ENCODE results near the gene STIL.
"Not testable (repeated sequence)": the region's sequence is repeated elsewhere in the genome, so short reads cannot be mapped to it uniquely, and the experiment has no call there.

Gene STIL

DNA sequence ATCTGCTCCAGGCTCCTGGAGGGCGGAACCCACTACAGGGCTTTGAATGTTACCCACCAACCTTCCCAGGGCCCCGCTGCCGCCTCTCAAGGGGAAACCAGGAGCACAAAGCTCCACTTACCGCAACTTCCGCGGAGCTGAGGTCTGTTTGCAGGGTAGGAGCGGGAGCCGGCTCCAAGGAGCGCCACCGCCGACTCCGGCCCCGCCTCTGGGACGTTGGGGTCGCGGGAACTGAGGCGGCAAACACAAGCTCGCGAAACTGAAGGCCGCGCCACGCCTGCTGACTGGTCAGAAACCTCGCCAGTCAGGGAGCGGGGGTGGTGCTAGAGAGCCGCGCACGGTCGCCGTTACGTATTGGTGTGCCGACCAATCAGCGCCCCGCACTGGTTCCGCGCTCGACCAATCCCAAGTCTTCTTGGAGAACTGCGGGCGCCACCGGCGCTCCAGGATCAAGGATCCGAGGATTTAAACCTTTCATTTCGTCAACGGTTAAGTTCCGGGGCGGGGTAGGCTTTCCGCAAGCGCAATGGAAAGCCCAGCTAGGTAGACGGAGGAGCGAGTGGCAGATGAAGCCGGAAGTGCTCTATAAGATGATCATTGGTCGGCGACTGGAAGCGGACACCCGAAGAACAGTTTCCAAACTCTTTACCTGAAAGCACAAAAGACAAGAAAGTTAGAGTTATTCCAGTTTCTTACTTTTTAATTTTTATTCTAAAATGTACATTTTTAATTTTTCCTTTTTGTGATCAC lies at the start of gene STIL:
Gene STIL (minus strand): TSS at position 233 of the 750 bp plus-strand sequence. CDS start 3,828 bp downstream, outside the sequence.
- DNase-seq, result peak; percentile 99

DNA sequence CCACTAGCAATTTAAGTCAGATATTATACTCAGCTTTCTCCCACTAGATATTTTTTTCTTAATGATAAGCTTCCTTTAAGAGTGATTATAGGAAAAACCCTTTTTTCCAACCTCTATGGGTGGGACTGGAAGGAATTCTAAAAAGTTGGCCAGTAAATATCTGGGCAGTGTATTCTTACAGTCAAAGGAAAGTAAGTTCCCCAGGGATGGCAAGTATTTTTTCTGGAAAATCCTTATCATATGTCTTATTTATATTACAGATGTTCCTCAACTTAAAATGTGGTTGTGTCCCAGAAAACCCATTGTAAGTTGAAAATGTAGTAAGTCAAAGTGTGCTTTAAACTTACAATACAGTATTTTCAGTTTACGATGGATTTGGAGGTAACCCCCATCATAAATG lies 48.9 kb upstream of the STIL start:
- no peak for DNase-seq

DNA sequence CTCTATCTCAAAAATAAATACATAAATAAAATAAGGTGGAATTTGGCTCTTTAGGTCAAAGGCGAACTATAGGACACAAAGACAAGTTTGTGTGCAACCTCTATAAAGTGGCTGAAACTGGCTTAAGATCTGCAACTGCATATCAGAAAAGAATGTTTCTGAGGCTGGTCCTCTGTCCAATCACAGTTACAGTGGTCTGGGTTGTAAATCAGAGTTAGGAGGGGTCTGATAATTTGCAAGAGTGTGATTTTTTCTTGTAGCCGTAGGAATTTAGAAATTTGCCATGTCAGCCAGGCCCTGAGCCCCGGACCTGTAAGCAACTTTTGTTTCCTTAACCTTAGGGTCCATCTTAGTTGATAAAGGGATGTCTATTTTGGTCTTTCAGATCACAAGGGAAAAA lies 47.4 kb upstream of the STIL start:
- DNase-seq, result no peak

DNA sequence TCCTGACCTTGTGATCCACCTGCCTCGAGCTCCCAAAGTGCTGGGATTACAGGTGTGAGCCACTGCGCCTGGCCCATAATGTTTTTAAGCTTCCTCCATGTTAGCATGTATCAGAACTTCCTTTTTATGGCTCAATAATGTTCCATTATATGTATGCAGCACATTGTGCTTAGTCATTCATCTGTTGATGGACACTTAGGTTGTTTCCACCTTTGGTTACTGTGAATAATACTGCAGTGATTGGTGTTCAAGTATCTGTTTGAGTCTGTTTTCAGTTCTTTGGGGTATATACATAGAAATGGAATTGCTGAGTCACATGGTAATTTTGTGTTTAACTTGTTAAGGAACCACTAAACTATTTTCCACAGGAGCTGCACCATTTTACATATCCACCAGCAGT lies 37.4 kb upstream of the STIL start:
- DNase-seq, result no peak

DNA sequence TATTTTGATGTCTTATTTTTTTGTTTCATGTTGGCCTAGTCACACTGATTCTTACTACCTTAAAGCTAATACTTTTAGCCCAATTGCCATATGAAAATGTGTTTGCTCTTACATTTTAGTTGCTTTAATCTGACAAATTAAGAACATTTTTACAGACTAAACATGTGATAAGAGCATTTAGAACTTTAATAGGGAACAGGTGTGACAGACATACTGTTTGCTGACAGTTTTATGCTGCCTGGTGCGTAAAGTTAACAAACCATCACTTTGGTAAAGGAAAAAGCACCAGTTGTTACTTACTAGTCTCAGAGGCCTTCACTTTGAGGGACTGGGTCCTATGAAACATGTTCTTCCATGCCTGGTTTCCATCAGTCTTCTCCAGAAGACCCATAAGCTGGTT lies 34.3 kb upstream of the STIL start:
- no peak for DNase-seq

DNA sequence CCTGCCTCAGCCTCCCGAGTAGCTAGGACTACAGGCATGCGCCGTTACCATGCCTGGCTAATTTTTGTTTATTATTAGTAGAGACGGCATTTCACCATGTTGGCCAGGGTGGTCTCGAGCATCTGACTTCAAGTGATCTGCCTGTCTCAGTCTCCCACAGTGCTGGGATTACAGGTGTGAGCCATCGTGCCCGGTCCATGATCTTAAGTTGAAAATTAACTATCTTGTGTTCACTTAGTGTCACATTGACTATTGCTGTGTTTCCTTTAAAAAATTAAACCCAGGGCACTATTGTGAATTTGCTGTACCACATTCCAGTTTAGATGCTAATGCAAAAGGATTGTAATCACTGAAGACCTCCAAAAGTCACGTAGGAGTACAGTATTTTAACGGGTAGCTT lies 33.8 kb upstream of the STIL start:
- DNase-seq, result no peak

DNA sequence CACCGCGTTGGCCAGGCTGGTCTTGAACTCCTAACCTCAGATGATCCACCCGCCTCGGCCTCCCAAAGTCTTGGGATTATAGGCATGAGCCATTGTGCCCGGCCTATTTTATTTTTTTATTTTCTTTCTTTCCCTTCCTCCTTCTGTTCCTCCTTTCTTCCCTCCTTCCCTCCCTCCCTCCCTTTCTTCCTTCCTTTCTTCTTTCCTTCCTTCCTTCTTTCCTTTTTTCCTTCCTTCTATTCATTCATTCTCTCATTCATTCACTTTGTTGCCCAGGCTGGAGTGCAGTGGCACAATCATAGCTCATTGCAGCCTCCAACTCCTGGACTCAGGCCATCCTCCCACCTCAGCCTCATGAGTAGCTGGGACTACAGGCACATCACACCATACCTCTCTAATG lies 33.0 kb upstream of the STIL start:
- not testable (repeated sequence) for DNase-seq

DNA sequence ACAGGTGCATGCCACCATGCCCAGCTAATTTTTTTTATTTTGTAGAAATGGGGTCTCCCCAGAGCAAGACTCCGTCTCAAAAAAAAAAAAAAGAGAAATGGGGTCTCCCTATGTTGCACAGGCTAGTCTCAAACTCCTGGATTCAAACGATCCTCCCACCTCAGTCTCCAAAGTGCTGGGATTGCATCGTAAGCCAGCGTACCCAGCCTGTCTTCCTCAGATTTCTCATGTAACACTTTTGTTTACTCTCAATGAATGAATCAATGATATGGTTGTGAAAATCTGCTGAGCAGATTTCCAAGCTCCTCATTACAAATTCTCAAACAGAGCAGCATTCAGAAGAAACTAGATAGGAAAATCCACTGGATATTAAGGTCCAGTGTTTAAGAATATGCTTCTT lies 26.3 kb upstream of the STIL start:
- no peak for DNase-seq

DNA sequence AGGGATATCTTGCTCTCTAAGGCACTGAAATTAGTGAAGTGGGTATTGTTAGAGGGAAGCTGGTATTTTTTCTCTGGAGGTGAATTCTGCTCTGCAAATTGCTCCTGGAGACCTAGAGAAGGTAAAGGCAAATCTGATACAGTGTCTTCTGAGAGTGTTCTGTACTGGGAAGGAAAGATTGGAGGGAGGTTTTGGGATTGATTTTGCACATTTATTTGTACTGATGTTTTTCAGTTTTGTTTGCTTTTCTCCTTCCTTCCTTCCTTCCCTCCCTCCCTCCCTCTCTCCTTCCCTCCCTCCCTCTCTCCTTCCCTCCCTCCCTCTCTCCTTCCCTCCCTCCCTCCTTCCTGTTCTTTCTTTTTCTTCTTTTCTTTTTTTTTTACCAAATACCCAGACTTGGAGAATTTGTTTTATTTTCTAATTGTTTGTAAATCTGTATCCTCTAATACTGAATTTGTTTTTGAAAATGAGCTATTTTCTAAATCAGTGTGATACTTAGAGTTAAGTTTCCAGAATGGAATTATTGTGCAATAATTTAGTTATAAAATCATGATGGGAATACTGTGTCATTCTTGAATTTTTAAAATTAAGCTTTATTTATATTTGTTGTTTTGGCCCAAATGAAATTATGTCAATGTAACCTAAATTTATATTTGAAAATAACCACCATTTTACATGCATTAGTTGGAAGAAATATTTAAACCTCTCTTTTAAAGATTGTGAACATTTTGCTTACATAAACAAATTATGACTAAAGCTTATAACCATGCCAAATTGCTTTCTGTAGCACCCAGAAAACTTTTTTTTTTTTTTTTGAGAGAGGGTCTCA lies 24.5 kb upstream of the STIL start:
- DNase-seq, result no peak

DNA sequence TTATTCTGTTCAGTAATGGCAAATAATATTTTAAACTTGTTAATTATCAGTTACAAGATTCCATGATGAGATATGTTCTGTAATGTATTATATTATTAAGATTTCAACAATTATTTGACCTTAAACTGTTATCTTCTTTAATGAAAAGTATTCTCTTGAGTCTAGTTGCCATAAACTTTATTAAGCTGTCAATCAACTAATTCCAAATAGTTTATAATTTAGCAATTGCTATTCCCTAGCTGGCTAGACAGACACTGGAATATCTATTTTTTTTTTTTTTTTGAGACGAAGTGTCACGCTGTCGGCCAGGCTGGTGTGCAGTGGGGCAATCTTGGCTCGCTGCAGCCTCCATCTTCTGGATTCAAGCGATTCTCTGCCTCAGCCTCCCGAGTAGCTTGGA lies 23.4 kb upstream of the STIL start:
- no peak for DNase-seq

DNA sequence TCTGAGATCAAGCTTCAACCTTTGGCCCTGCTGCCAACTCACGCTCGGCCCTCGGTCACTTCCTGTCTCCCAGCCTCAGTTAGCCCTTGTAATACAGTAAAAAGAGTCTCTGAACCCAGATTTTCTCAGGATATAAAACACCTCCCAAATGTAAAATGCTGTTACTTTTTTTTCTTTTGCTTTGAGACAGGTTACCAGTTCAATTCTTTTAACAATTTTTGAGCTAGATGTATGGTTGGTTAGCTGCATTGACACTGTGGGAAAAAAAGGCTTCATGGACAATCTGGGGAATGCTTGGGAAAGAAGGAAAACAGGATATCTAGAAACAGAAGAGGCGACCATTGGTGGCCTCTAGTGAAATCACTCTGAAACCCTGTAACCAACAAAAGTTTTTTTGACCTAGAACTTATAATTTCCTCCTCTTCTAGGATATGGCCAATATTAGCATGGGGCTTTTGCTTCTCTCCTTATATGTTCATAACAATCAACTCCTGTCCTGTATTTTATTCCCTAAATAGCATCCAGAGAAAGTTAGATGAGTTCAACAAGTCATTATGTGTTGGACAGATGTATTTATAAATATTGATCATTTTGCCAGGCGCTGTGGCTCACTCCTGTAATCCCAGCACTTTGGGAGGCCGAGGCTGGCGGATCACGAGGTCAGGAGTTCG lies 21.0 kb upstream of the STIL start:
- no peak for DNase-seq

DNA sequence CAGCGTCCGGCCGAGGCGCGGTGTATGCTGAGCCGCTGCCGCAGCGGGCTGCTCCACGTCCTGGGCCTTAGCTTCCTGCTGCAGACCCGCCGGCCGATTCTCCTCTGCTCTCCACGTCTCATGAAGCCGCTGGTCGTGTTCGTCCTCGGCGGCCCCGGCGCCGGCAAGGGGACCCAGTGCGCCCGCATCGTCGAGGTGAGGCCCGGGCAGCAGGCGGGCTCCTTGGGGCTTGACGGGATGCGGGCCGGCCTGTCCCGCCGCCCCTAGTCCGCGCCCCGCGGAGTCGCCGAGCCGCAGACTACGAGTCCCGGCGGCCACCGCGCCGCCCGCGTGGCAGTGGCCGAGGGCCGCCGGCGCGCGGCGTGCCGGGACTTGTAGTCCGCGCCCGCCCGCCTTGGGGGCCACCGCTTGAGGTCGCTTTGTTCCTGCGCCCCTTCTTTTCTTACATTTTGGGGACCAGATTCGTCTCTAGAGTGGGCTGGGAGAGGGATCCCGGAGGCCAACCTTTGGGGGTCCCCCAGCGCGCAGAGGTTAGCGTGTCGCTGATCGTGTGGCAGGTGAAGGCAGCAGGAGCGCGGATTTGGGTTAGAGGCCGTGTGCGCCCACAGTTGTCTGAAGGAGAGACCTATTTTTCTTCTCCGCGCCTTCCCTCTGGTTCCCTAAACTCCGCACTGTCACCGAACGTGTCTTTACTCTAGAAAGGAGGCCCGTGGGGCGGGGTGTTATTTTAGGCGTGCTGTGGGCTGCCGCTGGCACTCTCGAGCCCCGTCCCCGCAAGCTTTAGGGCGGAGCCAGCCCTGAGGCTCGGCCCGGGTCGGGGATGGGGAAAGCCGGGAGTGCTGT lies 20.2 kb upstream of the STIL start:
- peak; percentile 59 to 90 for DNase-seq

DNA sequence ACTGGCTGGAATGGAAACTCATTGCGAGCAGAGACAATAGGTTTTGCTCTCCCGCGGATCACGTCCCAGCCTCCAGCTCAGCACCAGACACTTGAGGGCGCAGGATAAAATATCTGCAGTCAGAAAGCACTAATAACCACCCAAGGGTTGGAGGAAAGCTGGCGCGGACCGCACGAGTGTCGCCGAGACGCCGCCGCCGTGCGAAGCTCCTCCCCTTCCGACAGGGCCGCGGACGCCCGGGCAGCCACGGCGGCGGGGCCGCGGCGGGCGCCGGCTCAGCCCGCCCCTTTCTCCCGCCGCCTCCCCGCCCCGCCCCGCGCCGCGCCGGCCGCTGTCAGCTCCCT lies 19.6 kb upstream of the STIL start, which contains the start of gene CMPK1:
Gene CMPK1 (plus strand): TSS at position 213 of the 344 bp plus-strand sequence. CDS start 156 bp downstream, outside the sequence.
- peak; percentile 72 to 89 for DNase-seq

DNA sequence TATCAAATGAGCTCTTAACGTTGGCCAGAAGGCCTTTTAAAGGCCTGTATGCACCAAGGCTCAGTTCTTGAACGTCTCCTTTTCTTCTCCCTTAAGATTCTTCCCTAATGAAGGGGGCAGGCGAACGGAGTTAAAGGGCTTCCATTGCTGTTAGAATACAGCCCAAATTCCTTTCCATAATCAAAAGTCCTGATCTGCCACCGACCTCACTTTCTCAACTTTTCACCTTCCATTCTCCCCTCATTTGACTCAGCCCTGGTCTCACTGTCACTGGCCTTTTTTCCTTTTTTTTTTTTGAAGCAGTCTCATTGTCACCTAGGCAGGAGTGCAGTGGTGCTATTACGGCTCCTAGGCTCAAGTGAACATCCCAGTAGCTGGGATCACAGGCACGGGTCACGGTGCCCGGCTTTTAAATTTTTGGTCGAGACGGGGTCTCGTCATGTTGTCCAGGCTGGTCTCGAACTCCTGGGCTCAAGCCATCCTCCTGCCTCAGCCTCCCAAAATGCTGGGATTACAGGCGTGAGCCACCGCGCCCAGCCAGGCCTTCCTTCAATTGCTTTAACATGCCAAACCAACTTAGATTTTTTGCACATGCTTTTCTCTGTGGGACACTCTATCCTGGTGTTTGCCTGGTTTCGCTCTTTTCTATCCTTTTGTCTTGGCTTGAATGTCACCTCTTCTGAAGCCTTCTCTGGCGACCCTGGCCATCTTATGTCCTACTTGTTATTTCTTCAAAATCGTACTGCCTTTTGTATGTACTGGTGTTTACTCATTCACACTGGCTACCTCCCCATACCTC lies 19.0 kb upstream of the STIL start:
- no peak for DNase-seq

DNA sequence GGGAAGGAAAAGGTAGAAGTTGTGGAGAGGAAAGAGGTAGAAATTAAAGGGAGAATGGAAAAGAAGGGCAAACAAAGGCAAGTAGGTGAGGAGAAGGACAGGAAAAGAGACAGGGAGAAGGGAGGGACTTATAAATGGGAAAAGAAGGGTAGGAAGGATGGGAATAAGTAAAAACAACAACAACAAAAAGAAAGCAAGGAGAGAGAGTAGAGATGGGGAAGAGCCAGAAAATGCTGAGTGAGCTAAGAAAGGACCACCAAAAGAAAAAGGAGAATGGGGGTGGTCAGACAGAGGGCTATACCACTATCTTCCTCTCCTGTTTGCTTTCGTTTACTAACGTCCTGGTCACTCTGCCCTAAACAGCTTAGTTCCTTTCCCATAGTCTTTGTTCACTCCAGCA lies 17.9 kb upstream of the STIL start:
- no peak for DNase-seq

DNA sequence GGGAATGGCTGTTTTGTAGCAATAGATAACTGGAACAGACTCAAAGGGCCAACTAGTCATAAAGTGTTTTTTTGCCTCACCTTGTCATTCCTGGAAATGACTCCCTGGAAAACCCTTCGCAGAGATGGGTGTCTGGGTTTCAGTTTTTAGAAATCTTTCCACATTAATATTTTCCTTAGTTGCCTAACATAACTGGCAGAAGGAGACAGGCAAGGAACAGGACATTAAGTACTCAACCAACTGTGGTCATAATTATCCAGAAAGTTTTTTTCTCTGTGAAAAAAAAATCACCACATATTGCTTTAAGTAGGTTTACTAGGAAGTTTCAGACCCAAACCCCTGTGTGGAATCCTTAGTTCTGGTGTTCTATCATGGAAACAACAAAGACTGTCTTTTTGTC lies 16.3 kb upstream of the STIL start:
- no peak for DNase-seq

DNA sequence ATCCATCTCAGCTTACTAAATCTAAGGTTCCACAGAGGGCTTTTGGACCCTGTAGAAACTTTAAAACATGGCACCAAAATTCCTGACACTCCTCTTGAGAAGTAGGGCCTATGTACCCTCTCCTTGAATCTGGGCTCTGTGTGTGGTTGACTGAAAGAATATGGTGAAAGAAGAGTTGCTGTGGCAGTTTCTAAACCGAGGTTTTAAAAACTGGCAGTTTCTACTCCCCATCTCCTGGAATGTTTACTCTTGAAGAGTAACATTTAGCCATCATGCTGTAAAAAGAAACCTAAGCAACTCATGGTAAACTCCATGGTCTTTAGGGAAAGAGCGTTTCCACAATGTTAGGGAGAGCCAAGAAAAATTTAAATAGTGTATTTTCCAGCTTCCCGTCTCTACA lies 15.0 kb upstream of the STIL start:
- DNase-seq, result no peak

DNA sequence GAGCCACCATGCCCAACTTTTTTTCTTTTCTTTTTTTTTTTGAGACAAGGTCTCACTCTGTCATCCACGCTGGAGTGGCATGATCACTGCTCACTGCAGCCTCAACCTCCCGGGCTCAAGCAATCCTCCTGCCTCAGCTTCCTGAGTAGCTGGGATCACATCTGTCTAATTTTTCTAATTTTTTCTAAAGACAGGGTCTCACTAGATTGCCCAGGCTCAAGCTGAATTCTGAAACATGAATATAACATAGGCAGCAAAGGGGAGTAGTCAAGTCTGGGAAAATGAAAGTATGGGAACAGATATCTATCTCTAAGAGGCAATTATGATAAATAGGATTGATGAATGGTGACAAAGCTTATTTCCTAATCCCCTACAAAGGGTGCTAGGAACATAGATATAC lies 12.3 kb upstream of the STIL start:
- no peak for DNase-seq

DNA sequence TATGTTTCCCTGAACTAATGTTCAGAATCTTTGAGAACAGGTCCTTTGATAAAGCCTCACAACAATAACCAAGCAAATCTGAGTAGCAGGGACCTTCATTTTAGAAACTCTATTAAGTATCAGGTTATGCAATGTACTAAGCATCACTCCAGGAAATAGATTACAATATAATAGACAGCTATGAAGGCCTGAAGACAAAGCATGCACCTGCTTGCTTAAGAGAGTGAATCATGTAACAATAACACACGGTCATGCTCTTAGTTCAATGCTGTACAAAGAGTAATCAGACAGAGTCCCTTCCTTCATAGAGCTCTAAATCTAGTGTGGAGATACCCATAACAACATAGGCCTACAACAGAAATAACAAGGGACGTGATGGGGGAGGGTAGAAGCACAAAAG lies 11.6 kb upstream of the STIL start:
- DNase-seq, result no peak

DNA sequence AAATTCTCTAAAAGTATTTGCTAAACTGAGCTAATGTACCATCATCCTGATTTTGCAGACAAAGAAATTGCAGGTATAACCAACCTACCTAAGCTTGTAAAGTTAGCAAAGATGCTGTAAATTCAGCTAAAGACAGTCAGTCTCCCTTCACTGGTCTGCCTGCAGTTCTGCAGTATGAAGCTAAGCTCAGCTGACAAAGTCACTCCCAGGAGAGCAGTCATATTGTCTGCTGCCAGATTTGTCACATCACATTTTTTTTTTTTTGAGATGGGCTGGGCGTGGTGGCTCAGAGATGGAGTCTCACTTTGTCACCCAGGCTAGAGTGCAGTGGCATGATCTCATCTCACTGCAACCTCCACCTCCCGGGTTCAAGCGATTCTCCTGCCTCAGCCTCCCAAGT lies 10.7 kb upstream of the STIL start:
- no peak for DNase-seq

DNA sequence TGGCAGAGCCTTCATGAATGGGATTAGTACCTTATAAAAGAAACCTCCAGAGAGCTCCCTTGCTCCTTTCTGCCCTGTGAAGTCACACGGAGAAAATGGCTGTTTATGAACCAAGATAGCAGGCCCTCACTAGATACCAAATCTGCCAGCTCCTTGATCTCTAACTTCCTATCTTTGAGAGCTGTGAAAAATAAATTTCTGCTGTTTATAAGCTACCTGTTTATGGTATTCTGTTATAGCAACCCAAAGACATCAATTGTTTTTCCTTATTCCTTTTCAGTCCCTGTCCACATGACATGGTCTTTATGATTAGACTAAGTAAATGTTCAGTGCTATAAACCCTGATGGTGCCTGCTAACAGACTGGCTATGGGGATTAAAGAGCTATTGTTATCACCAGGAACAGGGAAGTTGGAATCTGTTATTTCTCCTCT lies 9.7 kb upstream of the STIL start:
- DNase-seq, result peak; percentile 84 to 88

DNA sequence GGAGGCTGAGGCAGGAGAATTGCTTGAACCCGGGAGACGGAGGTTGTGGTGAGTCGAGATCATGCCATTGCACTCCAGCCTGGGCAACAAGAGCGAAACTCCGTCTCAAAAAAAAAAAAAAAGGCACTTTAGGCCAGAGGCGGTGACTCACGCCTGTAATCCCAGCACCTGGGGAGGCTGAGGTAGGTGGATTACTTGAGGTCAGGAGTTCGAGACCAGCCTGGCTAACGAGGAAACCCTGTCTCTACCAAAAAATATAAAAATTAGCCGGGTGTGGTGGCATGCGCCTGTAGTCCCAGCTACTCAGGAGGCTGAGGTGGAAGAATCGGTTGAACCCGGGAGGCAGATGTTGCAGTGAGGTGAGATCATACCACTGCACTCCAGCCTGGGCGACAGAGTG lies 6.0 kb upstream of the STIL start:
- not testable (repeated sequence) for DNase-seq
